Karpas-422 (cell line): ENCODE data around the gene TRIOBP. TPM values are rescaled to one million over a fixed set of nuclear protein-coding genes. Genes with fewer than 3 reads are reported as not detected.
A peak's percentile ranks its signal among the peaks of the same experiment; 100 is the strongest.

Source experiments
- DNase-seq: peaks from one replicate; pipeline ENCODE4 v3.0.0-alpha.2; 2015
- H2AFZ ChIP-seq: fragments of 200-600 bp; sonication (generic); 2 replicates; pipeline ENCODE4 v1.6.1; 2014; ENCODE audit warnings: antibody characterized with exemption, low read length, mixed read lengths
- H3K27ac ChIP-seq: fragments of 200-600 bp; sonication (generic); 2 replicates; pipeline ENCODE4 v1.5.1; 2014; ENCODE audit warnings: mild to moderate bottlenecking, low read length, moderate library complexity
- H3K27me3 ChIP-seq: fragments of 200-600 bp; sonication (generic); 2 replicates; pipeline ENCODE4 v1.6.1; 2014; ENCODE audit warnings: low read length, mixed read lengths
- H3K36me3 ChIP-seq: fragments of 200-600 bp; sonication (generic); 2 replicates; pipeline ENCODE4 v1.6.1; 2014; ENCODE audit warnings: low read length, mixed read lengths; ENCODE audit not compliant: insufficient read depth
- H3K4me1 ChIP-seq: fragments of 200-600 bp; sonication (generic); 2 replicates; pipeline ENCODE4 v1.6.1; 2014; ENCODE audit warnings: mild to moderate bottlenecking, low read length, mixed read lengths
- H3K4me2 ChIP-seq: fragments of 200-600 bp; sonication (generic); 2 replicates; pipeline ENCODE4 v1.6.1; 2014; ENCODE audit warnings: low read length, low read depth, mild to moderate bottlenecking; ENCODE audit not compliant: poor library complexity, severe bottlenecking
- H3K4me3 ChIP-seq: fragments of 200-600 bp; sonication (generic); 2 replicates; pipeline ENCODE4 v1.5.1; 2014; ENCODE audit warnings: mild to moderate bottlenecking, antibody characterized with exemption, low read length, mixed read lengths
- H3K79me2 ChIP-seq: fragments of 200-600 bp; sonication (generic); 2 replicates; pipeline ENCODE4 v1.6.1; 2014; ENCODE audit warnings: mild to moderate bottlenecking, low read length, mixed read lengths
- H3K9ac ChIP-seq: fragments of 200-600 bp; sonication (generic); 2 replicates; pipeline ENCODE4 v1.6.0; 2014; ENCODE audit warnings: low read length
- H3K9me2 ChIP-seq: fragments of 200-600 bp; sonication (generic), shearing (Covaris generic); replicated peaks from 2 replicates; pipeline ENCODE4 v1.6.0; 2014; ENCODE audit warnings: mild to moderate bottlenecking, low read length, moderate library complexity; ENCODE audit not compliant: insufficient read depth
- H3K9me3 ChIP-seq: fragments of 300-700, 200-600 bp; sonication (generic); 2 replicates; pipeline ENCODE4 v1.6.1; 2014; ENCODE audit warnings: low read length, mixed read lengths
- H4K20me1 ChIP-seq: fragments of 200-600 bp; sonication (generic); 2 replicates; pipeline ENCODE4 v1.6.1; 2014; ENCODE audit warnings: mild to moderate bottlenecking, antibody characterized with exemption, low read length, low read depth; ENCODE audit not compliant: insufficient read depth
- total RNA-seq: library from RNA; depleted of rRNA; stranded (reverse); fragments of >200 nt; shearing (Covaris generic); gene quantifications from 2 replicates; pipeline ENCODE4 v1.2.3, GENCODE V29; 2014; ENCODE audit warnings: low replicate concordance

Gene TRIOBP
- total RNA-seq, 1 experiment from 2014 or later = 14.6 TPM

- Histone ChIP-seq H3K27me3 (no peaks in the 10 kb centered on the region), H3K4me1 (peaks cover 19% of the 10 kb centered on the region), H3K36me3 (no peaks in the 10 kb centered on the region), H3K27ac (no peak overlapping the region), H3K9ac (no peak overlapping the region), H3K9me3 (no peaks in the 10 kb centered on the region), H3K4me3 (no peak overlapping the region), H2AFZ (no peak overlapping the region), H3K79me2 (peaks cover 23% of the 10 kb centered on the region), H3K4me2 (no peak overlapping the region), H4K20me1 (no peaks in the 10 kb centered on the region), H3K9me2 (no peaks in the 10 kb centered on the region)
- no peak for DNase-seq
These were observed 116.2 kb downstream of the TRIOBP start for GRCh38 chr22:37812869-37813678.

- Histone ChIP-seq H3K9ac (no peak overlapping the region), H3K27ac (no peak overlapping the region), H3K9me3 (no peaks in the 10 kb centered on the region), H3K9me2 (no peaks in the 10 kb centered on the region), H2AFZ (no peak overlapping the region), H3K4me1 (peaks cover 7% of the 10 kb centered on the region), H4K20me1 (no peaks in the 10 kb centered on the region), H3K36me3 (no peaks in the 10 kb centered on the region), H3K79me2 (0 out of 2 replicates have a peak, but pooled peaks cover 4% of the 10 kb centered on the region), H3K4me2 (no peak overlapping the region), H3K27me3 (no peaks in the 10 kb centered on the region), H3K4me3 (no peak overlapping the region)
- no peak for DNase-seq
These were observed 118.7 kb downstream of the TRIOBP start for GRCh38 chr22:37815593-37815992.

GRCh38 chr22:37816543-37817180 is 119.8 kb downstream of the TRIOBP start:
- Histone ChIP-seq H3K9me2 (no peaks in the 10 kb centered on the region), H3K9me3 (no peaks in the 10 kb centered on the region), H3K79me2 (no peaks in the 10 kb centered on the region), H3K27me3 (no peaks in the 10 kb centered on the region), H3K4me1 (peaks cover 7% of the 10 kb centered on the region), H3K36me3 (no peaks in the 10 kb centered on the region), H3K27ac (no peak overlapping the region), H3K4me3 (no peak overlapping the region), H3K9ac (no peak overlapping the region), H2AFZ (no peak overlapping the region), H3K4me2 (no peak overlapping the region), H4K20me1 (no peaks in the 10 kb centered on the region)
- DNase-seq = no peak

- Histone ChIP-seq H3K79me2 (no peaks in the 10 kb centered on the region), H3K36me3 (no peaks in the 10 kb centered on the region), H3K9me2 (no peaks in the 10 kb centered on the region), H3K9me3 (no peaks in the 10 kb centered on the region), H4K20me1 (no peaks in the 10 kb centered on the region), H3K4me1 (peaks cover 7% of the 10 kb centered on the region), H3K27ac (no peak overlapping the region), H3K27me3 (no peaks in the 10 kb centered on the region), H3K9ac (peak overlapping the region; percentile 48; the same call in 1 of the 2 replicates), H3K4me3 (peak overlapping the region; percentile 34; the same call in 1 of the 2 replicates), H2AFZ (no peak overlapping the region), H3K4me2 (peak overlapping the region; percentile 38)
- DNase-seq = peak; percentile 87
These were observed 121.0 kb downstream of the TRIOBP start for GRCh38 chr22:37817705-37818408.

- DNase-seq = no peak
- no peak overlapping the region for H3K4me3 ChIP-seq
These were observed 121.7 kb downstream of the TRIOBP start for GRCh38 chr22:37818409-37819104.

GRCh38 chr22:37819105-37819433 is 122.2 kb downstream of the TRIOBP start:
- Histone ChIP-seq H3K9ac (no peak overlapping the region), H3K36me3 (no peaks in the 10 kb centered on the region), H4K20me1 (no peaks in the 10 kb centered on the region), H3K9me2 (no peaks in the 10 kb centered on the region), H2AFZ (no peak overlapping the region), H3K4me2 (no peak overlapping the region), H3K4me3 (no peak overlapping the region), H3K9me3 (no peaks in the 10 kb centered on the region), H3K27me3 (no peaks in the 10 kb centered on the region), H3K79me2 (no peaks in the 10 kb centered on the region), H3K4me1 (peaks cover 7% of the 10 kb centered on the region), H3K27ac (no peak overlapping the region)
- DNase-seq = no peak

More at GRCh38 chr22:37818409-37819104, 121.7 kb downstream of the TRIOBP start:
- H3K9me3 ChIP-seq = no peaks in the 10 kb centered on the region
- H3K27me3 ChIP-seq = no peaks in the 10 kb centered on the region
- H2AFZ ChIP-seq = no peak overlapping the region
- H3K4me2 ChIP-seq = no peak overlapping the region
- no peaks in the 10 kb centered on the region for H3K79me2 ChIP-seq
- H4K20me1 ChIP-seq = no peaks in the 10 kb centered on the region
- no peak overlapping the region for H3K27ac ChIP-seq
- no peaks in the 10 kb centered on the region for H3K36me3 ChIP-seq
- no peaks in the 10 kb centered on the region for H3K9me2 ChIP-seq
- H3K4me1 ChIP-seq = peaks cover 7% of the 10 kb centered on the region
- no peak overlapping the region for H3K9ac ChIP-seq

GRCh38 chr22:37820350-37820749 is 123.5 kb downstream of the TRIOBP start:
- no peak overlapping the region for H3K9ac ChIP-seq
- no peaks in the 10 kb centered on the region for H4K20me1 ChIP-seq
- H3K27ac ChIP-seq = no peak overlapping the region
- no peak overlapping the region for H3K4me2 ChIP-seq
- H3K4me3 ChIP-seq = no peak overlapping the region
- no peaks in the 10 kb centered on the region for H3K27me3 ChIP-seq
- H3K4me1 ChIP-seq = peaks cover 7% of the 10 kb centered on the region
- no peaks in the 10 kb centered on the region for H3K9me2 ChIP-seq
- no peaks in the 10 kb centered on the region for H3K36me3 ChIP-seq
- H3K79me2 ChIP-seq = no peaks in the 10 kb centered on the region
- no peak for DNase-seq
- no peaks in the 10 kb centered on the region for H3K9me3 ChIP-seq
- no peak overlapping the region for H2AFZ ChIP-seq
